Endothelial cell of umbilical vein (primary cell): ENCODE data around the gene CD27. TPM values are rescaled to one million over a fixed set of nuclear protein-coding genes. Genes with fewer than 3 reads are reported as not detected.

Experiments used
- BruUV-seq: library from RNA; stranded (reverse); fragments of 400-500 nt; replicated peaks from 2 replicates; lab custom pipeline; 2021; lab: Mats Ljungman, UMichigan
- CTCF ChIA-PET: fragments of 300-600, 350-600 bp; sonication (Branson Sonifier 250); formaldehyde crosslinking; loops from one replicate; lab custom pipeline; 2021; ENCODE audit warnings: antibody characterized with exemption, inconsistent platforms; lab: Charles Lee
- POLR2A ChIA-PET: fragments of 300-600, 350-600 bp; sonication (Branson Sonifier 250); formaldehyde crosslinking; loops from one replicate; lab custom pipeline; 2021; ENCODE audit warnings: antibody characterized with exemption, inconsistent platforms; lab: Charles Lee
- DNase-seq: peaks from one replicate; pipeline ENCODE4 v3.0.0-alpha.2; 2011; ENCODE audit warnings: low read depth, low spot score
- FAIRE-seq: peaks from 2 replicates; lab custom pipeline; 2011; peaks lifted over from hg19 to GRCh38; lab: Jason Lieb, UNC
- H2AFZ ChIP-seq: 2 replicates; pipeline ENCODE4 v1.6.0; 2012; ENCODE audit warnings: low read depth, low read length, control low read depth, inconsistent platforms
- H3K27ac ChIP-seq: 2 replicates; pipeline ENCODE4 v1.5.1; 2011; ENCODE audit warnings: low read depth, mild to moderate bottlenecking, control low read depth, low read length, moderate library complexity; ENCODE audit not compliant: insufficient read depth
- H3K27me3 ChIP-seq, 2 experiments: 2 replicates each; pipeline versions ENCODE4 v1.6.0 to v1.6.1; 2011; ENCODE audit warnings: low read length in 2 of 2, mixed read lengths in 1 of 2; ENCODE audit not compliant: control insufficient read depth in 2 of 2, insufficient read depth in 2 of 2
- H3K36me3 ChIP-seq, 2 experiments: 2 replicates in 1 of 2; 3 replicates in 1 of 2; pipeline ENCODE4 v1.5.1; 2011; ENCODE audit warnings: low read length in 2 of 2, mild to moderate bottlenecking in 1 of 2, moderate library complexity in 1 of 2; ENCODE audit not compliant: control insufficient read depth in 2 of 2, insufficient read depth in 2 of 2; ENCODE audit errors: extremely low read depth in 1 of 2
- H3K4me1 ChIP-seq: 3 replicates; pipeline ENCODE4 v1.5.1; 2011; ENCODE audit warnings: mild to moderate bottlenecking, low read length; ENCODE audit not compliant: control insufficient read depth, insufficient read depth; ENCODE audit errors: extremely low read depth
- H3K4me2 ChIP-seq: 2 replicates; pipeline ENCODE4 v1.6.1; 2011; ENCODE audit warnings: low read length, control low read depth, mixed read lengths; ENCODE audit not compliant: insufficient read depth
- H3K4me3 ChIP-seq, 3 experiments: fragments of 200-600 bp in 1 of 3; sonication (generic), shearing (Covaris generic) in 1 of 3; replicated peaks in 1 of 3; 2 replicates each; pipeline ENCODE4 v1.5.1; 2011 to 2016; ENCODE audit warnings: control low read depth in 3 of 3, low read length in 3 of 3, mild to moderate bottlenecking in 2 of 3, inconsistent platforms in 1 of 3, low read depth in 1 of 3, moderate library complexity in 1 of 3; ENCODE audit not compliant: insufficient read depth in 1 of 3
- H3K79me2 ChIP-seq: 2 replicates; pipeline ENCODE4 v1.6.0; 2012; ENCODE audit warnings: low read length, inconsistent platforms; ENCODE audit not compliant: control insufficient read depth, insufficient read depth
- H3K9ac ChIP-seq: replicated peaks from 2 replicates; pipeline ENCODE3; 2011; ENCODE audit warnings: low read length, control low read depth; ENCODE audit not compliant: insufficient read depth; ENCODE audit errors: extremely low read depth
- H3K9me1 ChIP-seq: replicated peaks from 3 replicates; pipeline ENCODE4 v1.6.0; 2011; ENCODE audit warnings: mild to moderate bottlenecking, low read length; ENCODE audit not compliant: control insufficient read depth, insufficient read depth; ENCODE audit errors: extremely low read depth
- H3K9me3 ChIP-seq: replicated peaks from 2 replicates; pipeline ENCODE4 v1.5.1; 2012; ENCODE audit warnings: low read length, inconsistent platforms; ENCODE audit not compliant: control insufficient read depth, insufficient read depth
- H4K20me1 ChIP-seq: replicated peaks from 2 replicates; pipeline ENCODE3; 2011; ENCODE audit warnings: mild to moderate bottlenecking, low read length; ENCODE audit not compliant: control insufficient read depth, insufficient read depth; ENCODE audit errors: extremely low read depth
- EZH2 ChIP-seq: IDR thresholded peaks from 2 replicates; pipeline ENCODE4 v1.6.1; 2012; ENCODE audit warnings: borderline replicate concordance, low read depth, mild to moderate bottlenecking, moderate library complexity, low read length, inconsistent platforms; ENCODE audit not compliant: severe bottlenecking
- FOS ChIP-seq: IDR thresholded peaks from 2 replicates; pipeline ENCODE4 v1.6.1; 2011; ENCODE audit warnings: mild to moderate bottlenecking, low read length, moderate library complexity, borderline replicate concordance; ENCODE audit not compliant: insufficient read depth
- GATA2 ChIP-seq: IDR thresholded peaks from 2 replicates; pipeline ENCODE4 v1.7.0; 2011; ENCODE audit warnings: low read depth, mild to moderate bottlenecking, moderate library complexity, mixed read lengths, low read length; ENCODE audit not compliant: insufficient read length, insufficient read depth
- JUN ChIP-seq: IDR thresholded peaks from 2 replicates; pipeline ENCODE4 v1.6.1; 2011; ENCODE audit warnings: borderline replicate concordance, low read depth; ENCODE audit not compliant: insufficient read length, insufficient read depth
- MYC ChIP-seq: IDR thresholded peaks from one replicate; pipeline ENCODE4 v1.6.1; 2011; ENCODE audit warnings: mild to moderate bottlenecking, low read depth, low read length
- POLR2A ChIP-seq: IDR thresholded peaks from 2 replicates; pipeline ENCODE4 v1.6.1; 2012; ENCODE audit warnings: low read depth, mild to moderate bottlenecking, control low read depth, low read length
- POLR2AphosphoS5 ChIP-seq: IDR thresholded peaks from 2 replicates; pipeline ENCODE4 v1.6.1; 2012; ENCODE audit warnings: low read depth, mild to moderate bottlenecking, control low read depth, low read length, moderate library complexity; ENCODE audit not compliant: insufficient read depth
- dilution Hi-C: fragments of 300-500 bp; cut with MboI; formaldehyde crosslinking; loops from one replicate; pipeline ENCODE4 v1.15.0; 2019; ENCODE audit warnings: low sequenced_read_pairs; ENCODE audit not compliant: extremely low pct_ligation_motif_present
- intact Hi-C: fragments of 100-400 bp; cut with micrococcal nuclease; formaldehyde crosslinking; loops from one replicate; pipeline ENCODE4 v1.10.0; 2022
- polyA plus RNA-seq, 4 experiments: library from polyadenylated mRNA; depleted of rRNA in 3 of 4; stranded (reverse) in 3 of 4; unstranded in 1 of 4; fragments of >200 nt; gene quantifications; 2 replicates each; pipeline versions ENCODE4 v1.2.1 to v1.2.3, GENCODE V29; 2011 to 2012; ENCODE audit warnings: missing spikeins in 1 of 4
- total RNA-seq: library from RNA; stranded (reverse); gene quantifications from 2 replicates; pipeline ENCODE4 v1.2.3, GENCODE V29; 2021
- TF ChIP-seq, protein P1 (sequence below): IDR thresholded peaks from 2 replicates; pipeline ENCODE4 v1.6.1; 2011; ENCODE audit not compliant: insufficient read depth, insufficient read length
- TF ChIP-seq, protein P2 (sequence below), 2 donors: IDR thresholded peaks; 1 replicate in 1 of 2; 2 replicates in 1 of 2; pipeline ENCODE4 v1.5.1; 2011; ENCODE audit warnings: low read length in 2 of 2, mild to moderate bottlenecking in 2 of 2, moderate library complexity in 2 of 2, control low read depth in 1 of 2, inconsistent platforms in 1 of 2, low read depth in 1 of 2; ENCODE audit not compliant: insufficient read depth in 1 of 2; ENCODE audit errors: extremely low read depth in 1 of 2

The CD27 gene
- total and polyA plus RNA-seq, 2 donors (not counting 3 experiments of a cell fraction or from before 2014, with no cell fraction given) = not detected

DNA sequence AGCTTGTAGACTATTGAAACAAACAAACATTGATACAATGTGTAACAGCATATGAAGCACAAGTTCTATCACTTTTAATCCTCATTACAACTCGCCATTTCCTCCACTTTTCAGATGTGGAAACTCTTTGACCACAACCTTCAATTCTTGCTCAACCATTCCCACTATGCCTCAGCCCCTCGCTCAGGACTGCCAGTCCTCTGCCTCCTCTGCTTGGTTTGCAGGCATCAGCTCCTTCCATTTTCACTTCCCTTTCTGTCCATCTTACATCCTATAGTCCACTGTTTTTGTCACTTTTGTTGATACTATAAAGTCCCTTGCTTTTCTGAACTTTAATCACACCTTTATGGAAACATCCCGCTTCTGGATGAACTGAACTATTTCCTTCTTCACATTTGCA, 28.2 kb upstream of the CD27 start:
- Histone ChIP-seq H3K4me3 (no peak overlapping the region), H3K79me2 (no peaks in the 10 kb centered on the region), H3K9ac (no peak overlapping the region), H3K4me1 (no peaks in the 10 kb centered on the region), H3K4me2 (no peak overlapping the region), H2AFZ (no peak overlapping the region), H3K27me3 (no peaks in the 10 kb centered on the region), H3K27ac (no peak overlapping the region), H3K36me3 (no peaks in the 10 kb centered on the region), H4K20me1 (no peaks in the 10 kb centered on the region), H3K9me1 (no peaks in the 10 kb centered on the region), H3K9me3 (no peaks in the 10 kb centered on the region)
- dilution Hi-C loops = no loop called here
- intact Hi-C loops = no loop called here
- CTCF ChIA-PET = no interaction called here
- DNase-seq = no peak
- BruUV-seq = no TSS peak
- TF ChIP-seq GATA2 (no peak), MYC (no peak), EZH2 (no peak), FOS (no peak), POLR2AphosphoS5 (no peak), JUN (no peak), POLR2A (no peak)
- TF ChIP-seq, protein P1, sequence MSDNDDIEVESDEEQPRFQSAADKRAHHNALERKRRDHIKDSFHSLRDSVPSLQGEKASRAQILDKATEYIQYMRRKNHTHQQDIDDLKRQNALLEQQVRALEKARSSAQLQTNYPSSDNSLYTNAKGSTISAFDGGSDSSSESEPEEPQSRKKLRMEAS = no peak
- TF ChIP-seq, protein P2, sequence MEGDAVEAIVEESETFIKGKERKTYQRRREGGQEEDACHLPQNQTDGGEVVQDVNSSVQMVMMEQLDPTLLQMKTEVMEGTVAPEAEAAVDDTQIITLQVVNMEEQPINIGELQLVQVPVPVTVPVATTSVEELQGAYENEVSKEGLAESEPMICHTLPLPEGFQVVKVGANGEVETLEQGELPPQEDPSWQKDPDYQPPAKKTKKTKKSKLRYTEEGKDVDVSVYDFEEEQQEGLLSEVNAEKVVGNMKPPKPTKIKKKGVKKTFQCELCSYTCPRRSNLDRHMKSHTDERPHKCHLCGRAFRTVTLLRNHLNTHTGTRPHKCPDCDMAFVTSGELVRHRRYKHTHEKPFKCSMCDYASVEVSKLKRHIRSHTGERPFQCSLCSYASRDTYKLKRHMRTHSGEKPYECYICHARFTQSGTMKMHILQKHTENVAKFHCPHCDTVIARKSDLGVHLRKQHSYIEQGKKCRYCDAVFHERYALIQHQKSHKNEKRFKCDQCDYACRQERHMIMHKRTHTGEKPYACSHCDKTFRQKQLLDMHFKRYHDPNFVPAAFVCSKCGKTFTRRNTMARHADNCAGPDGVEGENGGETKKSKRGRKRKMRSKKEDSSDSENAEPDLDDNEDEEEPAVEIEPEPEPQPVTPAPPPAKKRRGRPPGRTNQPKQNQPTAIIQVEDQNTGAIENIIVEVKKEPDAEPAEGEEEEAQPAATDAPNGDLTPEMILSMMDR (IDR thresholded peaks at IDR 0.05; ENCODE audit: extremely low read depth in 1 of 2, insufficient read depth in 1 of 2, low read depth in 1 of 2, low read length in 2 of 2) = no peak
- POLR2A ChIA-PET = no interaction called here
- FAIRE-seq = no peak
